Stimulated activated CD4-positive, alpha-beta T cell treated with anti-CD3 and anti-CD28 coated beads, Interleukin-4, amount 100 ng/mL, for 4 hours (primary cell): ENCODE measurements around the gene MED13L.
"Not testable (repeated sequence)": the region's sequence is repeated elsewhere in the genome, so short reads cannot be mapped to it uniquely, and the experiment has no call there.

Source experiments
- DNase-seq, 2 experiments: peaks; one replicate each; pipeline ENCODE4 v3.0.0-alpha.2; 2020

The MED13L gene

GRCh38 chr12:116040402-116040801, 237.1 kb downstream of the MED13L start:
- no peak for DNase-seq

- no peak for DNase-seq
These were observed 238.4 kb downstream of the MED13L start for GRCh38 chr12:116039081-116039480.

- no peak for DNase-seq
These were observed 239.3 kb downstream of the MED13L start for GRCh38 chr12:116037941-116038837.

GRCh38 chr12:116033765-116034164, 243.7 kb downstream of the MED13L start:
- no peak for DNase-seq

GRCh38 chr12:116031624-116032023, 245.9 kb downstream of the MED13L start:
- DNase-seq, result not testable (repeated sequence)

GRCh38 chr12:116028619-116029018, 248.9 kb downstream of the MED13L start:
- no peak for DNase-seq

GRCh38 chr12:116027551-116027821, 250.0 kb downstream of the MED13L start:
- DNase-seq, result no peak

- no peak for DNase-seq
These were observed 250.5 kb downstream of the MED13L start for GRCh38 chr12:116026768-116027550.

- no peak for DNase-seq
These were observed 251.1 kb downstream of the MED13L start for GRCh38 chr12:116026346-116026745.

GRCh38 chr12:116024769-116025168, 252.7 kb downstream of the MED13L start:
- no peak for DNase-seq

GRCh38 chr12:116019415-116019814, 258.1 kb downstream of the MED13L start:
- no peak for DNase-seq

GRCh38 chr12:116018282-116018681, 259.2 kb downstream of the MED13L start:
- no peak for DNase-seq

- DNase-seq, result no peak
These were observed 262.0 kb downstream of the MED13L start for GRCh38 chr12:116015525-116015924.

GRCh38 chr12:116012757-116013156, 264.7 kb downstream of the MED13L start:
- no peak for DNase-seq

- no peak for DNase-seq
These were observed 266.3 kb downstream of the MED13L start for GRCh38 chr12:116011217-116011616.

GRCh38 chr12:116010467-116010866, 267.0 kb downstream of the MED13L start:
- no peak for DNase-seq

- no peak for DNase-seq
These were observed 267.7 kb downstream of the MED13L start for GRCh38 chr12:116009805-116010204.

GRCh38 chr12:116006141-116006540, 271.4 kb downstream of the MED13L start:
- DNase-seq, result no peak

GRCh38 chr12:116002890-116003536, 274.5 kb downstream of the MED13L start:
- no peak for DNase-seq

GRCh38 chr12:116000252-116000651, 277.2 kb downstream of the MED13L start:
- DNase-seq, result no peak

- DNase-seq, result no peak
These were observed 277.9 kb downstream of the MED13L start for GRCh38 chr12:115999582-115999981.

- no peak for DNase-seq
These were observed 278.6 kb downstream of the MED13L start for GRCh38 chr12:115998794-115999478.

GRCh38 chr12:115998119-115998633, 279.3 kb downstream of the MED13L start:
- no peak for DNase-seq
